ENCODE measurements around the gene ATF7.
"Not testable (repeated sequence)": the region's sequence is repeated elsewhere in the genome, so short reads cannot be mapped to it uniquely, and the experiment has no call there.

ATF7 gene

DNA sequence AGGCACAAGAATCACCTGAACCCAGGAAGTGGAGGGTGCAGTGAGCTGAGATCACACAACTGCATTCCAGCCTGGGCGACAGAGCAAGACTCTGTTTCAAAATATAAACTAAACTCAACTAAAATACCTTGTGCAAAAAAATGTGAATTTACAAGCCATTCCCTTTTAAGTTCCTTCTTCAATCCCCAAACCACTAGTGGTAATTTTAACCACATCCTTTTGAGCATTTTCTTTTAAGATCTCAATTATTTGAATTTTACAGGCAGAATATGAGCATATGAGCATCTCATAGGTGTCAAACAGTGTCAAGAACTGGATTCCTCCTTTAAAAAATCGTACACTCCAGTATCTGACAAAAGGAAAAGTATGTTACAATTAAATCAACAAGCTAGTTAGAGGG is 61.9 kb downstream of the ATF7 start:
- no peak for DNase-seq

DNA sequence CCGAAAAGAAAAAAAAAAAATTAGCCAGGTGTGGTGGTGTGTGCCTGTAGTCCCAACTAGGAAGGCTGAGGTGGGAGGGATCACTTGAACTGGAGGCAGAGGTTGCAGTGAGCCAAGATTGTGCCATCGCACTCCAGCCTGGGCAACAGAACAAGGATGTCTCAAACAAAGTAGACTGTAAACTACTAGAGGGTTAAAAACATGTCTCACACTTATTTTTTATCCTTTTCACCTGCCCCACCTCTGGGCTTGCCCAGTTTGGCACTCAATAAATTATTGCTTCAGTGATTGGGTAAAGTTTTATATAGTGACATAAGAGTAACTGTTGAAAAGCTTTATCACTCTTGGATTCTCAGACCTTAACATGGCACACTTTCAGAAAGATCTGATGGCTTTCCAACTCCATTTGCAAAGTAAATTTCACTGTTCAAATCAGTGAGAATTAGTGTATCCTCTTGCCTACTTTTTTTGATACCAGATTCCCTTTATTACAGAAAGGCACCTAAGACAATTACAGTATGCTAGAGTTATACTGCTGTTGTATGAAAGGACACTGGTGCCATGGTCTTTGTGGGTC is 62.6 kb downstream of the ATF7 start:
- DNase-seq, result no peak

DNA sequence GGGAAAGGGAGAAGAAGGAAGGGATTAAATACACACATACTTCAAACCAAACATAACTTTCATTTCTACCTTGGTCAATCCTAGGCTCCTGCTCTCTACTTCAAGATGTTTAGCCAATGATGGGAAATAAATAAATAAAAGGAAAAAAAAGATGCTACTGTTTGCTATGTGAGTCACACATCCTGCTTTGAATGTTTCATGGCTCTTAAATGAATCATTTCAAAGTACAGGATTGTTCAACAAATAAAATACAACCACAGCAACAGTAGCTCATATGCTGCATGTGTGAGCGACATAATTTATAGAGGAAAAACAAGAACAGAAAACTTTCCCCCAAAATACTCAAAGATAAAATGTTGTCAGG is 64.6 kb downstream of the ATF7 start:
- DNase-seq, result no peak

DNA sequence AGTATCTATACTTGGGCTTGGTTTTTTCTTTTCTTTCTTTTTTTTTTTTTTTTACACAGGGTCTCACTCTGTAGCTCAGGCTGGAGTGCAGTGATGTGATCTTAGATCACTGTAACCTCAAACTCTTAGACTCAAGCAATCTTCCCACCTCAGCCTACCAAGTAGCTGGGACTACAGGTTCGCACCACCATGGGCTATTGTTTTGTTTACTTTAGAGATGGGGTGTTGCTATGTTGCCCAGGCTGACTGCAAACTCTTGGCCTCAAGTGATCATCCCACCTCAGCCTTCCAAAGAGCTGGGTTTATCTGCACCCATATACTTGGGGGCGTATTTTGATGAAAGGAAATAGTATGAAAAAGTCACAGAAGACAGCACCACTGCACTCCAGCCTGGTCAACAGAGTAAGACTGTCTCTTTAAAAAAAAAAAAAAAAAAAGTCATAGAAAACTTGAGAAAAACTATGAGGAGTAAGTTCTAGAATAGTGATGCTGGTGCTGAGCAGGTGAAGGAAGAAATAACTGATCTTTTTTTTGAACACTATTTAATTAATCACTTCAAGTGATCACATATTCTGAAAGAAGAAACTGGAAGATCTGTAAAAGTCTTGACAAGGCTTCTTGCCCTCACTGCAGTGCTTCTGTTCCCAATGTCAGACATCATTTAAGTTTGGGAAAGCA is 65.1 kb downstream of the ATF7 start:
- no peak for DNase-seq

DNA sequence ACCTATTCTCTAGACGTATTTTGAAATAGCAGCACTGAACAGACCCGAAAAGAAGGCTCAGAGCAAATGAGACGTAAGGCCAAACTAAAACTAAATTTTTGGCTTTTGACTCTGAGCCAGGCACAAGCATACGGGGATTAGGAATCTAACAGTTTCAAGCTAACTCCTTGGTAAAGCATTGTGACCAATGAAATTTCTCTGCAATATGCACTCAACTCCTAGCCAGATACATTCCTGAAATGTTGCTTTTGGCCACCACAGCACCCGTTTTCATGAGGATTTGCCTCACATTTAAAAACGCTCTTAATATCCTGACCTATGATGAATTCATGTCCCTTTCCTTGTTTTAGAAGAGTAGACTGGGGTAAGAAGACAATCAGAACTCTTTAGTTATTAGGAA is 65.8 kb downstream of the ATF7 start:
- no peak for DNase-seq

DNA sequence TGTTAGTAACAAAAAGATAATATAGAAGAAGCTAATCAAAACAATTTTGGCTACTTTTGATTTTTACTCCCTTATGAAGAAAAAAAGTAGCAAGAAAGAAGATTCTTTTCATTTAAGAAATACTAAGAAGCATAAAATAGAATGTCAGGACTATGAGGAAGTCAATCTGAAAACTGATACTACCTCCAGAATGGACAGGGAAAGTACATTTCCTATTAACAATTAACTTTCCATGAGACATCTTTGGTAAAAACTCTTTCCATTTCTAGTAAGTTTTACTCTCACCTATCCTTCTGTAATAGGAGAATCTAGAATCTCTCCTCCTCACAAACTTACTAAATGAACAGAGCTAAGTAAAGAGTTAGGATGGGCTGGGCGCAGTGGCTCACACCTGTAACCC is 67.6 kb downstream of the ATF7 start:
- DNase-seq, result no peak

DNA sequence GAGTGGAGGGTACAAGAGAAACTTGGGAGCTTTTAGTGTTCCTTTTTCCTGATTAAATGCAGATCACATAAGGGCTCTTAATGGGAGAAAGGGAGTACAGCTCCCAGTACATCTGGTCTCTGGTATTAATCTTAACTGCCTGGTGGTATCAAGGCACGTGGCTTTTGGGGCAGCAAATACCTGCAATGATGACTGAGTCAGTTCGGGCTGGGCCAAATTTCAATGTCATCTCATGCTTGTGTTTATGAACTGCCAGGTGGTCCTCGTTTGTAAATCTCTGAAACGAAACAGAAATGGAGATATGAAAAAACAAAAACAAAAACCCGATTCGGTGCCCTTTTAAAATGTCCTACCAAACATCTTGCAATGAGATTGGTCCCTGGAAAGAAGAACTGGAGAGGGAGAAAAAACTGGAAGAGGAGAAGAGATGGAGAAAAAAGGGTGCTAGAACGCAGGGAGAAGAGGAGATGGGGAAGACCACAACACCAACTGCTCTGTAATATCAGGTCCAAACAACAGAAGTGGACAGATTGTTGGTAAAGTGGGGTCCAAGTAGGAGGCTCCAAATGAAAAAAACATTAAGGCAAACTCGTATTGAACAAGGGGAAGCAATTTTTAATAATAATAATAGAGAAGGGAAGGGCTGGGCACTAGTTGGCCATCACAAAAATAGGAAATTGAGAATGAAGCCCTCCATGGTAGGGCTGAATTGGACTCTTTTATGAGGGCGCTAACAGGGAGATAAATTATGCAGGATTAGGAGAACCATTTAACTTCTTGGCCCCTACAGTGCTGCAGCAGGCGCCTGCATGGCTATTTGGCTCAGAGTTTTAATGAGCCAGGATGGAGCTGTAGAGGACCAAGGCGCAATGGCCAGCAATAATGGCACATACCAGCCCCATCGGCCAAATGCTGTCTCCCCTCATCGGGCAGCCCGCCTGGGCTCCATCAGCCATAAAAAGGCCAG is 73.5 kb downstream of the ATF7 start:
- DNase-seq, result no peak

DNA sequence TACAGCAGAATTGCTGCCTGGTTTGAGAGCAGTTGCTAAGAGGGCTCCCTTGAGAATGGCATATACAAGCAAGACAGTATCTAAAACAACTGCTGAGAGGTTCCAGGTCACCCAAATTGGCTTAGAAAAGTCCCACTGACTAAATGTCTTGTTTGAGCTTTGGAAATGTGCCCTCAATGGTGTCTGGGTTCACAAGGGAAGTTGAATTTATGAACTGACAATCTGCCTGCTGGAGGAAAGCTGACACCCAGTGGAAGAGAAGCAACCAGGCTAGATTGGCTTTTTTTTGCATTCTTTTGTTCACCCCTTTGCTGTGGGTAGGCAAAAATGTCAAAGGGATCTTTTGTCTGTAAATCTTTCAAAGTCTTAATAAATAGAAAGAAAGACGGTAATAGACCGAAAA is 74.3 kb downstream of the ATF7 start:
- no peak for DNase-seq

DNA sequence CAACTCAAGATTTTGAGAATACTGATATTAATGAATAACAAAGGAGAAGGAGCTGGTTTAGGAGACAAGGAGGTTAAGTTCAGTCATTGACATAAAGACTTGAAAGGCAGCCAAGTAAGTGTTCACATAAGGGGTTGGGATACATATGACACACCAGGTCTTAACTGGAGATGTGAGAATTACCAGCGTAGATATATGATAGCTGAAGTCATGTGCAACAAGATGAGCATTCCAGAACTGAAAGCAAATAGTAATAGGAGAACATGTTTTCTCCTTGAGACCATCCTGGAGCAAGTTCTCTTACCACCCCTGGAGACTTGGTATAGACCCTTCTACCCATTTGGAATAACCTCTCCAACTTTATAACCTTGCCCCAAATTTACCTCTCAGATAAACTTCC is 75.6 kb downstream of the ATF7 start:
- no peak for DNase-seq

DNA sequence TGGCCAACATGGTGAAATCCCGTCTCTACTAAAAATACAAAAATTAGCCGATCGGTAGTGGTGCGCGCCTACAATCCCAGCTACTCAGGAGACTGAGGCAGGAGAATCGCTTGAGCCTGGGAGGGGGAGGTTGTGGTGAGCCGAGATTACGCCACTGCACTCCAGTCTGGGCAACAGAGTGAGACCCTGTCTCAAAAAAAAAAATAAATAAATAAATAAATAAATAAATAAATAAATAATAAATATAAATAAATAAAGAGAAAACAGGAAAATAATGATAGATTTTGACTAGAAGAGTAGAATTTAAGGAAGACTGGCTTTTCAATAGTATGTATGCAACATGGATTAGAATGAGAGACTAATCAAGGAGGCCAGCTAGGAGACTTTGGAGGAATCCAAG is 76.1 kb downstream of the ATF7 start:
- not testable (repeated sequence) for DNase-seq

DNA sequence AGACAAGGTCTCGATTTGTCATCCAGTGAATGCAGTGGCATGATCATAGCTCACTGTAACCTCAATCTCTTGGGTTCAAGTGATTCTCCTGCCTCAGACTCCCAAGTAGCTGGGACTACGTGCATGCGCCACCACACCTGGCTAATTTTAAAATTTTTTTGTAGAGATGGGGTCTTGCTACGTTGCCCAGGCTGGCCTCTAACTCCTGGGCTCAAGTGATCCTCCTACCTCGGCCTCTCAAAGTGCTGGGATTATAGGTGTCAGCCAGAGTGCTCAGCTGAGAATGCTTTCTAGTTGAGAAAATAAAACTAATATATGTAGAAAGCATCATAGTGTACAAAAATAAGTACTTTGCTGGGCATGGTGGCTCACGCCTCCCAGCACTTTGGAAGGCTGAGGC is 77.8 kb downstream of the ATF7 start:
- not testable (repeated sequence) for DNase-seq

DNA sequence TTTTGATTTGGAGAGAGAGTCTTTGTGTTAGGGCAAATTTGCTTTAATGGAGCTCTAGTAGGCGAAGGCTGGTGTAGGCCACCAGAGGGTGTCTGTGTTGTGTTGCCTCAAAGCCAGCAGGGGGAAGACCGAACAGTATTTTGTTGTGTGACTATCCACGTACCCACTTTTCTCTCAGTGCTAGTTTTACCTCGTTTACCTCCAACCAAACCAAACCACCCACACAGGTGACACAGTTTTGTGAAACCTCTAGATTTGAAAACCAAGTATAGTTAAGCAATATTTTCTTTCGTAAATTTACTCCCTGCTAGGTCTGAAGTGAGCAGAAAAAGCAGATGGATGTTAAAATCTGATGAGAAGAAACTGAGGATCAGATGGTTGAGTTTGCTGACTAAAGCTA is 82.6 kb downstream of the ATF7 start:
- DNase-seq, result peak; percentile 32

DNA sequence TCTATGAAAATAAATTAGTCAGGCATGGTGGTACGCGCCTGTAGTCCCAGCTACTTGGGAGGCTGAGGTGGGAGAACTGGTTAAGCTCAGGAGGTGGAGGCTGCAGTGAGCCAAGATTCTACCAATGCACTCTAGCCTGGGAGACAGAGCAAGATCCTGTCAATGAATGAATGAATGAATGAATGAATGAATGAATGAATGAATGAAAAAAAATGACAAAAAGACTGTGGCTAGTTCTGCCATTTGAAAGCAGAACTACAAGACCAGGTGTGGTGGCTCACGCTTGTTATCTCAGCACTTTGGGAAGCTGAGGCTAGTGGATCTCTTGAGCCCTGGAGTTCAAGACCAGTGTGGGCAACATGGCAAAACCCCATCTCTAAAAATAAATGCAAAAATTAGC is 86.7 kb downstream of the ATF7 start:
- DNase-seq, result no peak

DNA sequence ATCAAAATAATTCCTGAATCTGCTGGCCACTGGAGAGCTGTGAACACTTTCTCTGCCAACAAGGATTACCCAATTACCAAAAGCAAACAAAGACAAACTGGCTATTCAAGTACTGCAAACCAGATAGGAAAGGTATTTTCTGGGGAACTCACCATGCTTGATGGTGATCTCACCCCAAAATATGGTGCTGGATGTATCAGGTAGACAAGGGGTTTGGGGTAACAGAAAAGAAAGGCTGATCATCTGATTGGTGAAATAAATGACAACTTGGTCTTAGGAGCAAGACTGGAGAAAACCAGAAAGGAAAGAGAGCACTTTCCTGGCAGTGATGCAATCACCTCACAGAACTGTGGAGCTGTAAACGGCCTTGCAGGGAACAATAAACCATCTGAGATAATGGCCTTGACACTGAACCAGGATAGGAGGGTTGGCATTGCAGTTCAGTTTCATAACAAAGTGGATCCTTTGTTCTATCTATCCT is 87.9 kb downstream of the ATF7 start:
- no peak for DNase-seq

DNA sequence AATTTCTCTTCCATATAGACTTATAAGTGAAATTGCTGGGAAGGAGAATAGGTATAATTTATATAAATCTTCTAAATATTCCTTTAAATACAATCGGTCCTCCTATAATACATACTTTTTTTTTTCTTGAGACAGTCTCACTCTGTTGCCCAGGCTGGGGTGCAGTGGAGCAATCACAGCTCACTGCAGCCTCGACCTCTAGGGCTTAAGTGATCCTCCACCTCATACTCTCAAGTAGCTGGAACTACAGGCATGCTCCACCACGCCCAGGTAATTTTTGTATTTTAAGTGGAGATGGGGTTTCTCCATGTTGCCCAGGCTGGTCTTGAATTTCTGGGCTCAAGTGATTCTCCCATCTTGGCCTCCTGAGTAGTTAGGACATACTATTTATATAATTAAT is 89.2 kb downstream of the ATF7 start:
- DNase-seq, result no peak

DNA sequence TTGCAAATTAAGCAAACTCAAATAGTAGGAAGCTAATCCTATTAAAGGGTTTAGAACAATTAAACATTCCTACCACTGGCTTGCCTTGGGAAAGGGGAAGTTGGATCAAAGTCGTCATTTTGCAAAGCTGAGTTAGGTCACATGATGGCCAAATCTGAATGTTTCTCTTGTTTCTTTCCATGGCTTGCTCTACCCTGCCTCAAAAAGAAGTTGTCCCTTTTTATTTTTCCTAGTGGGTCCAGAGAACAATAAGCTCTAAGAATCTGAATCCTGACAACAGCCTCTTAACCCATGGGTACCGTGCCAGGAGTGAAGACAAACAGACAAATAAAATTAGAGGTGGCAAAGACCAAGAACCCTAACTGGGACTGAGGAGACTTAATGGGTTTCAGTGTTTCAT is 92.7 kb downstream of the ATF7 start:
- DNase-seq, result no peak

DNA sequence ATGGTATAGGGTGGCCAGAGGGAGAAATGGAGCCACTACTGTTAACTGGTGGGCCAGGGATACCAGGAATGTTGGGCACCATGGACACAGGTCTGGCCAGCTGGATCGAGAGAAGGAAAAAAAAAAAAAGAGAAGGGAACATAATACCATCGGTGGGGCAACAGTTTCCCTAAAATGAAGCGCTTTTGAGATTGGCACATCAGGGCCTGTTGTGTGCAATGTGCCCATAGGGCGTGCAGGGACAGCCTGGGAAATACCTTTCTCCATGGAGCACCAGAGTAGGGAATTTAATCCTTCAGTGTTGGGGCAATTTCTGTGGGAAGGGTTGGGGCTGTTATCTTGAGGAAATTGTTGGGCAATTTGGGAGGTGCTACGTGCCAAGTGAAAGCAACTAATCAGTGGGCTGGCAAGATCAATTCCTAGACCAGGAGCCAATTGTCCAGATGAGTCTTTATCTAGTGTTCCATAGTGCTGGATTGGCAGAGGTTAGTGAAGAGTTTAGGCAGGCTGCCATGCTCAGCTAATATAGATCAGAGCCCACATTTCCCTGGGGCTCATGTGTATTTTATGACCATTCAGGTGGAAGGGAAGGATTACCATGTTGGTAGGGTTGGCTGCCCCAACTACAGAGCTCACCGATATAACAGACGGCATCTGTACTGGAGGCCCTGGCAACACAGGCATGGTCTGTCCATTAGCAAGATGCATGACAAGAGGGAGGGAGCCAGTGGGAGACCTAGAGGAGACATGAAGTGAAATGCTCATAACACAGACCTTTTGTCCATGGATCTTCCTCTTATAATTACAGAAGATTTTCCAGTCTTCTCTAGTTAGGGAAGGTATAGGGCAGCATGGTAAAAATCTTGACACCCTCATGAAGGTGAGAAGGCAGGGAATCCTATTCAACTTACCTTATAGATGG is 93.4 kb downstream of the ATF7 start:
- no peak for DNase-seq

DNA sequence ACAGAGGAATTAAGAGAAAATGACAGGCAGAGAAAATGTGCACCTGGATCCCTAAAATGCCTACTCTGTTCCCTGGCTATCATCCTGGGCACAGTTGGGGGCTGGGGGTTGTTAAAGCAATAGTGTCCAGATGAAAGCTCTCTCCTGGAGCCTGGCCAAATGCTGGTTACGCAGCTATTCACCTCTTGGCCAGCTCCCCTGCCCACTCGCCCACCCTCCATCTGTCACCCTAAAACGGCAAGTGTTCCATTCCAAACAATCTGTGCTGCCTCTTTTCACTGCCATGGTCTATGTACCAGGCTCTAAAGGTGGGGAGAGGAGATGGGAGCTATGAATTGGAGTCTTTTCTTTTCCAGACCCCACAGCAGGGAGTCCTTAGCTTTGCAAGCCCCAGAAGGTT is 94.2 kb downstream of the ATF7 start:
- no peak for DNase-seq

DNA sequence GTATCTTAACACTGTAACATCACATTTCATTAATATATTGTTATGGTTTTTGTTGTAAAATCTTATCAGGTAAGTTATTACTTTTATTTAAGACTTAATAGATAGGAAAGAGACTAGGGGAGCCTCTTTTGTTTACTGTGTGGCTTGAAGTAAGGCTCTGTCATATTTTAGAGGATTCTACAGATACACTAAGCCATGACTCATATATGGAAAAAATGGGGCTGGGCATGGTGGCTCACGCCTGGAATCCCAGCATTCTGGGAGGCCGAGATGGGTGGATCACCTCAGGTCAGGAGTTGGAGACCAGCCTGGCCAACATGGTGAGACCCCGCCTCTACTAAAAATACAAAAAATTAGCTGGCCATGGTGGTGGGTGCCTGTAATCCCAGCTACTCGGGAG is 95.3 kb downstream of the ATF7 start:
- no peak for DNase-seq

DNA sequence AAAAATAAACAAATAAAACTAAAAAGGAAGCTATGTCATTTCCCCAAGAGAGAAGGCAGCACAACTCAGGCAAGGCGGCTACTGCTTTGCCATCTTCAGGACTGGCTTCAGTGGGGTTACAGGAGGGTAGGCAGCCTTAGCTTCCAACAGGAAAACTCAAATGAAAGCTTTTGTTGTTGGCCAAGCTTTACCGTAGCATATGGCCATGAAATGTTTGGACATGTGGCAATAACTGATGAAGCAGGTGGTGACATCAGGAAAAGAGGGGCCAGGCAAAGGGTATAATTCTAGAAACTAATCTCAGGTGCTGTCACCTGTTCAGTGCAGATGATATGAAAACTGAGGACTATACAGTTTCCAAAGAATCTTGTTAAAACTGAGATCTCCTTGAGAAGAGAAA is 96.1 kb downstream of the ATF7 start:
- no peak for DNase-seq

DNA sequence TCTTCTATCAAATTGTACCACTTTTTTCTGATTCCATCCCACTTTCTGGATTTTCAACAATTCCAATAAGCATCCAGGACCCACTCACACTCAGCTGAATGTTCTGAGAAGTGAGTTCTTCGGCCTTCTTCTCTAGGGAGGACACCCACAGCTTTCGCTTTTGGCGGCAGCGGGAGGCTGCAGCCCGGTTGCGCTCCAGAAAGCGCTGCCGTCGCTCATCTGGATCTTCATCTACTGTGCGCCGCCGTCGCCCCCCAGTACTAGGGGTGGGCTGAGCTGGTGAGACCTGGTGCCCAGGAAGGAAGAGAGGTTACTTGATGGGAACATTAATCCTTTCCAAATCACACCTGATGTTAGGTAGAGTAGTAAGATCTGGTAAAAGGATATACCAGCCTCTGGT is 101.7 kb downstream of the ATF7 start:
- DNase-seq, result no peak

DNA sequence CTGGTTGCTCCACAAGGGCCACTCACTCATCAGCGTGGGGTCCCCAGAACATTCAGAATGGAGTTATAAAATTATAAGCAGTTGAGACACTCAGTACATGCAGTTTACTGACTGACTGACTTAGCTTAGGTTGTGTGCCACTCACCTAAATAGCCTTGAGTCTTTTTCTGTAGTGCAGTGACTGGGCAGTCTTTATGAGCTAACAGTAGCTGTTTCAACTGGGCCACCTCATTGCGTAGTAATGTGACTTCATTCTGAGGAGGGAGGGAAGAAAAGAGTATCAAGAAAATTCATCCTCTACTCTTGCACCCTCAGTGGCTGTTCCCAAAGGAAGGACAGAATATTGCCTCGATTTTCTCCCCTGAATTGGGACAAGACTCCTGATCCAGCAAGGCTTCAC is 103.1 kb downstream of the ATF7 start:
- no peak for DNase-seq

DNA sequence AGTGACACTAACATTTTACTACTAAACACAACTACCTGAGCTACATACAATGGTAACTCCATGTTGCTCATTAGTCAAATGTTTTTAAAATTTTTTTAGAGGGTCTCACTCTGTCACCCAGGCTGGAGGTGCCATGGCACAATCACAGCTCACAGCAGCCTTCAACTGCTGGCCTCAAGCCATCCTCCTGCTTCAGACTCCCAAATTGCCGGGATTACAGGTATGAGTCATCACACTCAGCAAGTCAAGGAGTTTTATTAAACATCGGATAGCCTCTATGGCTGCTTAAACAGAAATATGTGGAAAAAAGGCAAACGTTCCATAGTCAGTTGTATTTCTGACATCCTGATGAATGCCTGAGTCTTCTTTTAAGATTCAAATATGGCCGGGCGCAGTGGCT is 107.8 kb downstream of the ATF7 start:
- no peak for DNase-seq

Measured in activated gamma-delta T cell treated with Interleukin-2 at 50 U/mL for 16 hours (primary cell).